GM12801 (cell line): ENCODE measurements around the gene SF1.

Source experiments
- CTCF ChIP-seq: IDR thresholded peaks from one replicate; pipeline ENCODE4 v1.5.1; 2011; ENCODE audit warnings: control low read depth; ENCODE audit not compliant: insufficient read length; ENCODE audit errors: extremely low read depth

Gene SF1

DNA sequence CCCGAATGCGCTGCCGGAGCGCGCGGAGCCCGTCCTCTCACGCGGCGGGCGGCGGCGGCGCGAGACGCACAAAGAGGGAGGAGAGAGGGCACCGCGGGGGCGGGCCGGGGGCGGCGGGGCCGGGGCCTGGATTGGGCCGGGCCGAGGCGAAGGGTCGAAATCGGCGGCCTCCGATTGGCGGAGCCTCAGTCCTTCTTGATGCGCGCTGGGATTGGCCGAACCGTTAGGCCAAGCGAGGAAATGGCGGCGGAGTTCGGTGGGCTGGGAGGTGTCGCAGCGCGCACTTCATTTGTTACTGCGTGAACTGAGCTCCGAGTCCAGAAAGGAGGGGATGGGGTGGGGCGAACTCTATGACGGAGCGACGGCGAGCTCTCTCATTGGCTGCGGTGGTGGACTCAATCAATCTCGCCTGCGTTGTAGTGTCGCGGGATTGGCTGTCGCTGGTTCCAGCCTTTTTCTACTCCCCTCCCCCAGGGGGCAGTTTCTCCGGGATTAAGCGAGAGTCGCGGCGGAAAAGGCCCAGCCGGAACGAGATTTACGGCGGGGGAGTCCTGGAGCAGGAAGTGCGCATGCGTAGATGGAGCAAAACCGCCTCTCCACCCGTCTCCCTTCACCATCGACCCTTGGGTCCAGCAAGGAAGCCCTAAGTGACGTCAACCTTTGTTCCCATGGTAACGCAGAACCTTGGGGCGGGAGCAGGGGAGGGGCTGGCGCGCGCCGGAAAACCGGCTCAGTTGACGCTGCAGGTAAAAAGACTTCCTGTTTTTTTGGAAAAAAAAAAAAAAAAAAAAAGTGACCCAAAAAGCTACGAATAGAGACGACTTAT lies at the start of gene SF1:
Gene SF1, minus strand, starts transcription at position 70 of the 826 bp plus-strand sequence. CDS start 150 bp downstream, outside the sequence.
- no peak for TF ChIP-seq CTCF

DNA sequence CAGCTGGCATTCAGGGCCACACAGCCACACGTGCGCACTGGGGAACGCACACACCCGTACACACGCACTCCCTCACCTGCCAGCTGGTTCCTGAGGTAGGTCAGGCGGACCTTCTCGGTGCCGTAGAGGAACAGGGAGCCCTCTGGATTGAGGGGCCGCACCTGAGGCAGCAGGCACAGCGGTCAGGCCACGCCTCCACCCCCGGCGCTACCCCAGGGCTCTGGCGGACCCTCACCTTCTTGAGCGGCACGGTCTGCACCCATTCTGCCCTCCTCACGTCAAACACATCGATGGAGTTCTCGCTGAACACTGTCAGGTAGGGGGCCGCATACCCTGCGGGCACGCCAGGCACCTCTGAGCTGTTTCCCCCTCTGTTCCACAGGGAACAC lies 49.1 kb upstream of the SF1 start:
- TF ChIP-seq CTCF, result no peak

GRCh38 chr11:64826578-64827450 lies 48.5 kb upstream of the SF1 start:
- TF ChIP-seq CTCF, result no peak

- TF ChIP-seq CTCF, result no peak
Observed at GRCh38 chr11:64826062-64826461, 47.7 kb upstream of the SF1 start.

DNA sequence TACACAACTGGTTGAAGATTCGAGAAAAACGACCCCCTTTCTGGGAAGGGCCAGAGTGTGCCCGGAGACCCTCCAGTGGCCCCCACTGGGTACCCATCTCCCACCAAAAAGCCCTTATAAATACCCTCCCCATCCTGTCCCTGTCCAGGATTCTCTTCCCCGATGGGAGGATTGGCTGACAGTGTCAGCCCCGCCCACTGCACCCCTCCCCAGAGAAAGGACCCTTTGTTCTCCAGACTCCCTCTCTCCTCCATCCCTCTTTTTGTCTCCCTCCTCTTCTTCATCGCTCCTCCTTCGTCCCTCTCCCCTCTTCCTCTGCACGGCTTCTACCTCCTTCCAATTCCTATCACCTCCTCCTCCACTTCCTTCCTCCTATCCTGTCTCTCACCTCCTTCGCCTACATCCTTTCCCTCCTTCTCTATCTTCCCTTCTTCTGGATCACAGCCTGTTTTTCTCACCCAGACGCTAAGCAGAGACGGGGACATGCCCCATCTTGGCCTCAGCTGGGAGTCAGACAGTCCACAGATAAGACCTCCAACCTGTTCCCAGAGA lies 45.3 kb upstream of the SF1 start:
- no peak for TF ChIP-seq CTCF

- no peak for TF ChIP-seq CTCF
Observed at GRCh38 chr11:64817476-64817875, 39.1 kb upstream of the SF1 start.

DNA sequence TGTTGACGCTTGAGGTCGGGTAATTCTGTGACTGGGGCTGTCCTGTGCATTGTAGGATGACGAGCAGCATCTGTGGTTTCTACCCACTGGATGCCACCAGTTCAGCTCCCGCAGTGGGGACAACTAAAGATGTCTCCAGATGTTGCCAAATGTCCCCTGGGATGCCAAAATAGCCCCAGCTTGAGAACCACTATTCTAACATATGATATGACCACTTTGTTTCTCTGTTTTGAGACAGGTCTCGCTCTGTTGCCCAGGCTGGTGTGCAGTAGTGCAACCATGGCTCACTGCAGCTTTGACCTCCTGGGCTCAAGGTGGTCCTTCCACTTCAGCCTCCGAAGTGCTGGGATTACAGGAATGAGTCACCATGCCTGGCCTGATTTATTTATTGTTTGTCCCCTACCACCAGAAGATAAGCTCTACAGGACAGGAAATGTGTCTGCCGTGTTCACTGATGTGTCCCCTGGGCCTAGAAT lies 36.4 kb upstream of the SF1 start:
- TF ChIP-seq CTCF, result no peak
